WI38 (cell line): ENCODE data around the gene NSD2.

Experiments
- H3K4me3 ChIP-seq: 2 replicates; pipeline ENCODE4 v1.5.1; 2011; ENCODE audit warnings: low read depth, mild to moderate bottlenecking, control low read depth, low read length
- CTCF ChIP-seq: IDR thresholded peaks from 2 replicates; pipeline ENCODE4 v1.5.1; 2012; ENCODE audit warnings: low read depth, mild to moderate bottlenecking, control low read depth, low read length

The NSD2 gene

GRCh38 chr4:1866189-1866661, 5.0 kb upstream of the NSD2 start:
- TF ChIP-seq CTCF = no peak
- H3K4me3 ChIP-seq = no peak overlapping the region

DNA sequence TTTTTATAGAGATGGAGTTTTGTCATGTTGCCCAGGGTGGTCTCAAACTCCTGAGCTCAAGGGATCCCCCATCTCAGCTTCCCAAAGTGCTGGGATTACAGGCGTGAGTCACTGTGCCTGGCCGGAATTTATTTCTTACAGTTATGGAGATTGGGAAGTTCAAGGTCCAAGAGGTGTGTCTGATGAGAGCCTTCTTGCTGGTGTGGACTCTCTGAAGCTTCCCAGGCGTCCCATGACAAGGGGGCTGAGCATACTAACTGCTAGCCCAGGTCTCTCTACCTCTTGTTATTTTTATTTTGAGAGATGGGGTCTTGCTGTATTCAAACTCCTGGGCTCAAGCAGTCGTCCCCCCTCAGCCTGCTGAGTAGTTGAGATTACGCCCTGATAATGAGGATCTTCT, 2.9 kb upstream of the NSD2 start:
- H3K4me3 ChIP-seq = no peak overlapping the region
- TF ChIP-seq CTCF = no peak

- TF ChIP-seq CTCF = no peak
- no peak overlapping the region for H3K4me3 ChIP-seq
Measured at GRCh38 chr4:1868912-1869311, 2.3 kb upstream of the NSD2 start.

- no peak for TF ChIP-seq CTCF
- peak overlapping the region; percentile 74 for H3K4me3 ChIP-seq
Measured at GRCh38 chr4:1869530-1870327, 1.5 kb upstream of the NSD2 start.

- TF ChIP-seq CTCF = no peak
- H3K4me3 ChIP-seq = peak overlapping the region; percentile 74
Measured at GRCh38 chr4:1870328-1870577, 940 bp upstream of the NSD2 start.

- TF ChIP-seq CTCF = no peak
- H3K4me3 ChIP-seq = peak overlapping the region; percentile 88
Measured at GRCh38 chr4:1871471-1872021, 353 bp downstream of the NSD2 start.

- no peak for TF ChIP-seq CTCF
- peak overlapping the region; percentile 88 for H3K4me3 ChIP-seq
Measured at GRCh38 chr4:1872870-1873269, 1.7 kb downstream of the NSD2 start.
